HEK293 (cell line): ENCODE measurements around the gene CCK.

ENCODE experiments used
- CTCF ChIA-PET: fragments of 350-600 bp; formaldehyde crosslinking; extraction: SDS; loops from one replicate; lab custom pipeline; 2021; ENCODE audit warnings: antibody characterized with exemption; lab: Yijun Ruan, JAX
- POLR2A ChIA-PET: fragments of 300-600 bp; formaldehyde crosslinking; extraction: SDS; loops from one replicate; lab custom pipeline; 2020; ENCODE audit warnings: antibody characterized with exemption, inconsistent platforms; lab: Yijun Ruan, JAX
- H3K27ac ChIP-seq: fragments of 200-500 bp; sonication (Bioruptor generic); 2 replicates; pipeline ENCODE4 v1.5.1; 2014; ENCODE audit warnings: low read depth, low read length, control low read depth, inconsistent platforms; ENCODE audit errors: extremely low read depth
- H3K36me3 ChIP-seq, 2 experiments: fragments of 200-500 bp in 1 of 2; sonication (Bioruptor generic) in 1 of 2; 1 replicate in 1 of 2; 2 replicates in 1 of 2; pipeline ENCODE4 v1.5.1; 2014 to 2017; ENCODE audit warnings: inconsistent platforms in 2 of 2, low read length in 2 of 2; ENCODE audit not compliant: control insufficient read depth in 2 of 2, insufficient read depth in 1 of 2
- H3K4me1 ChIP-seq: fragments of 200-500 bp; sonication (Bioruptor generic); 2 replicates; pipeline ENCODE4 v1.5.1; 2014; ENCODE audit warnings: mild to moderate bottlenecking, low read length, inconsistent platforms; ENCODE audit not compliant: control insufficient read depth, insufficient read depth
- H3K4me3 ChIP-seq: 2 replicates; pipeline ENCODE4 v1.5.1; 2011; ENCODE audit warnings: low read depth, mild to moderate bottlenecking, control low read depth, low read length, moderate library complexity
- H3K9me3 ChIP-seq: fragments of 200-500 bp; sonication (Bioruptor generic); 2 replicates; pipeline ENCODE4 v1.5.1; 2014; ENCODE audit warnings: low read depth, low read length, inconsistent platforms; ENCODE audit not compliant: control insufficient read depth, insufficient read depth
- BCL11A ChIP-seq: fragments of 450-650 bp; formaldehyde crosslinking; IDR thresholded peaks from 2 replicates; pipeline ENCODE4 v1.5.1; 2016; ENCODE audit warnings: low read depth, missing biosample characterization, missing genetic modification characterization
- EGR2 ChIP-seq: fragments of 450-650 bp; formaldehyde crosslinking; IDR thresholded peaks from 2 replicates; pipeline ENCODE4 v1.5.1; 2016; ENCODE audit warnings: low read depth, missing biosample characterization, missing genetic modification characterization
- GLI4 ChIP-seq: fragments of 450-650 bp; formaldehyde crosslinking; IDR thresholded peaks from 2 replicates; pipeline ENCODE4 v1.5.1; 2016; ENCODE audit warnings: missing biosample characterization, missing genetic modification characterization
- KLF10 ChIP-seq: fragments of 450-650 bp; IDR thresholded peaks from 2 replicates; pipeline ENCODE4 v1.5.1; 2018; ENCODE audit warnings: missing biosample characterization, mild to moderate bottlenecking, missing genetic modification characterization
- KLF8 ChIP-seq: fragments of 450-650 bp; formaldehyde crosslinking; IDR thresholded peaks from 2 replicates; pipeline ENCODE4 v1.5.1; 2016; ENCODE audit warnings: missing biosample characterization, missing genetic modification characterization
- MEIS1 ChIP-seq: sonication (generic); formaldehyde crosslinking; IDR thresholded peaks from 2 replicates; pipeline ENCODE4 v1.8.1; 2022; ENCODE audit warnings: missing genetic modification reagents, mild to moderate bottlenecking, borderline replicate concordance
- MZF1 ChIP-seq: fragments of 450-650 bp; formaldehyde crosslinking; IDR thresholded peaks from 2 replicates; pipeline ENCODE4 v1.5.1; 2017; ENCODE audit warnings: missing biosample characterization, missing genetic modification characterization, borderline replicate concordance
- PRDM1 ChIP-seq: fragments of 450-650 bp; formaldehyde crosslinking; IDR thresholded peaks from 2 replicates; pipeline ENCODE4; 2016; ENCODE audit warnings: missing biosample characterization, missing genetic modification characterization
- TRIM28 ChIP-seq: IDR thresholded peaks from 2 replicates; pipeline ENCODE4 v1.6.1; 2011; ENCODE audit warnings: low read length, control low read depth, borderline replicate concordance
- YY2 ChIP-seq: fragments of 450-650 bp; formaldehyde crosslinking; IDR thresholded peaks from 2 replicates; pipeline ENCODE4 v1.5.1; 2016; ENCODE audit warnings: missing biosample characterization, missing genetic modification characterization
- ZNF184 ChIP-seq: fragments of 450-650 bp; IDR thresholded peaks from 2 replicates; pipeline ENCODE4 v1.5.1; 2018; ENCODE audit warnings: missing biosample characterization, mild to moderate bottlenecking, missing genetic modification characterization
- ZNF221 ChIP-seq: fragments of 450-650 bp; formaldehyde crosslinking; IDR thresholded peaks from 2 replicates; pipeline ENCODE4 v1.5.1; 2017; ENCODE audit warnings: missing biosample characterization, missing genetic modification characterization, borderline replicate concordance
- ZNF248 ChIP-seq: fragments of 450-650 bp; formaldehyde crosslinking; IDR thresholded peaks from 2 replicates; pipeline ENCODE4 v1.5.1; 2017; ENCODE audit warnings: missing biosample characterization, missing genetic modification characterization
- ZNF324 ChIP-seq: fragments of 450-650 bp; formaldehyde crosslinking; IDR thresholded peaks from 2 replicates; pipeline ENCODE4 v1.5.1; 2016; ENCODE audit warnings: missing biosample characterization, missing genetic modification characterization
- ZNF350 ChIP-seq: fragments of 450-650 bp; formaldehyde crosslinking; IDR thresholded peaks from 2 replicates; pipeline ENCODE4 v1.5.0; 2017; ENCODE audit warnings: missing biosample characterization, mild to moderate bottlenecking, missing genetic modification characterization
- ZNF404 ChIP-seq: fragments of 450-650 bp; formaldehyde crosslinking; IDR thresholded peaks from 2 replicates; pipeline ENCODE4 v1.5.1; 2017; ENCODE audit warnings: missing biosample characterization, missing genetic modification characterization
- ZNF621 ChIP-seq: fragments of 450-650 bp; formaldehyde crosslinking; IDR thresholded peaks from 2 replicates; pipeline ENCODE4 v1.5.1; 2017; ENCODE audit warnings: missing biosample characterization, missing genetic modification characterization
- ZNF837 ChIP-seq: fragments of 450-650 bp; formaldehyde crosslinking; IDR thresholded peaks from 2 replicates; pipeline ENCODE4 v1.5.1; 2016; ENCODE audit warnings: missing biosample characterization, missing genetic modification characterization
- ZXDB ChIP-seq: fragments of 450-650 bp; formaldehyde crosslinking; IDR thresholded peaks from 2 replicates; pipeline ENCODE4 v1.5.1; 2016; ENCODE audit warnings: missing biosample characterization, missing genetic modification characterization
- TF ChIP-seq, protein P1 (sequence below): fragments of 450-650 bp; formaldehyde crosslinking; IDR thresholded peaks from 2 replicates; pipeline ENCODE4 v1.5.1; 2016; ENCODE audit warnings: missing biosample characterization, missing genetic modification characterization
- TF ChIP-seq, protein P2 (sequence below): fragments of 450-650 bp; formaldehyde crosslinking; IDR thresholded peaks from 2 replicates; pipeline ENCODE4 v1.5.1; 2016; ENCODE audit warnings: missing biosample characterization, missing genetic modification characterization
- TF ChIP-seq, protein P3 (sequence below): fragments of 450-650 bp; formaldehyde crosslinking; IDR thresholded peaks from 2 replicates; pipeline ENCODE4 v1.5.1; 2017; ENCODE audit warnings: missing biosample characterization, missing genetic modification characterization
- TF ChIP-seq, protein P4 (sequence below): fragments of 450-650 bp; formaldehyde crosslinking; IDR thresholded peaks from 2 replicates; pipeline ENCODE4 v1.5.0; 2017; ENCODE audit warnings: missing biosample characterization, missing genetic modification characterization, borderline replicate concordance
- TF ChIP-seq, protein P5 (sequence below): fragments of 450-650 bp; formaldehyde crosslinking; IDR thresholded peaks from 2 replicates; pipeline ENCODE4 v1.5.1; 2016; ENCODE audit warnings: missing biosample characterization, missing genetic modification characterization

The CCK gene

DNA sequence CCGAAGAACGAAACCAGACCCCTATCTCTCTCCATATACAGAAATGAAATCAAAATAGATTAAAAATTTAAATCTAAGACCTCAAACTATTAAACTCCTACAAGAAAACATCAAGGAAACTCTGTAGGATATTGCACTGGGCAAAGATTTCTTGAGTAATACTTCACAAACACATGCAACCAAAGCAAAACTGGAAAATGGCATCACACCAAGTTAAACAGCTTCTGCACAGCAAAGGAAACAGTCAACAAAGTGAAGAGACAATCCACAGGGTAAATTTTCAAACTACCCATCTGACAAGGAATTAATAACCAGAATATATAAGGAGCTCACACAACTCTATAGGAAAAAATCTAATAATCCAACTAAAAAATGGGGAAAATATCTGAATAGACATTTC, 29.4 kb downstream of the CCK start (continued):
- TF ChIP-seq, protein P1, sequence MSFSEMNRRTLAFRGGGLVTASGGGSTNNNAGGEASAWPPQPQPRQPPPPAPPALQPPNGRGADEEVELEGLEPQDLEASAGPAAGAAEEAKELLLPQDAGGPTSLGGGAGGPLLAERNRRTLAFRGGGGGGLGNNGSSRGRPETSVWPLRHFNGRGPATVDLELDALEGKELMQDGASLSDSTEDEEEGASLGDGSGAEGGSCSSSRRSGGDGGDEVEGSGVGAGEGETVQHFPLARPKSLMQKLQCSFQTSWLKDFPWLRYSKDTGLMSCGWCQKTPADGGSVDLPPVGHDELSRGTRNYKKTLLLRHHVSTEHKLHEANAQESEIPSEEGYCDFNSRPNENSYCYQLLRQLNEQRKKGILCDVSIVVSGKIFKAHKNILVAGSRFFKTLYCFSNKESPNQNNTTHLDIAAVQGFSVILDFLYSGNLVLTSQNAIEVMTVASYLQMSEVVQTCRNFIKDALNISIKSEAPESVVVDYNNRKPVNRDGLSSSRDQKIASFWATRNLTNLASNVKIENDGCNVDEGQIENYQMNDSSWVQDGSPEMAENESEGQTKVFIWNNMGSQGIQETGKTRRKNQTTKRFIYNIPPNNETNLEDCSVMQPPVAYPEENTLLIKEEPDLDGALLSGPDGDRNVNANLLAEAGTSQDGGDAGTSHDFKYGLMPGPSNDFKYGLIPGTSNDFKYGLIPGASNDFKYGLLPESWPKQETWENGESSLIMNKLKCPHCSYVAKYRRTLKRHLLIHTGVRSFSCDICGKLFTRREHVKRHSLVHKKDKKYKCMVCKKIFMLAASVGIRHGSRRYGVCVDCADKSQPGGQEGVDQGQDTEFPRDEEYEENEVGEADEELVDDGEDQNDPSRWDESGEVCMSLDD, result no peak
- no peak for TF ChIP-seq ZNF837
- no peak for TF ChIP-seq ZXDB (tag by site-specific recombination)
- no peak for TF ChIP-seq PRDM1 (tag by site-specific recombination)
- TF ChIP-seq, protein P2, sequence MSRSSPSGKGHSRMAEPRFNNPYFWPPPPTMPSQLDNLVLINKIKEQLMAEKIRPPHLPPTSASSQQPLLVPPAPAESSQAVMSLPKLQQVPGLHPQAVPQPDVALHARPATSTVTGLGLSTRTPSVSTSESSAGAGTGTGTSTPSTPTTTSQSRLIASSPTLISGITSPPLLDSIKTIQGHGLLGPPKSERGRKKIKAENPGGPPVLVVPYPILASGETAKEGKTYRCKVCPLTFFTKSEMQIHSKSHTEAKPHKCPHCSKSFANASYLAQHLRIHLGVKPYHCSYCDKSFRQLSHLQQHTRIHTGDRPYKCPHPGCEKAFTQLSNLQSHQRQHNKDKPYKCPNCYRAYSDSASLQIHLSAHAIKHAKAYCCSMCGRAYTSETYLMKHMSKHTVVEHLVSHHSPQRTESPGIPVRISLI, result no peak

DNA sequence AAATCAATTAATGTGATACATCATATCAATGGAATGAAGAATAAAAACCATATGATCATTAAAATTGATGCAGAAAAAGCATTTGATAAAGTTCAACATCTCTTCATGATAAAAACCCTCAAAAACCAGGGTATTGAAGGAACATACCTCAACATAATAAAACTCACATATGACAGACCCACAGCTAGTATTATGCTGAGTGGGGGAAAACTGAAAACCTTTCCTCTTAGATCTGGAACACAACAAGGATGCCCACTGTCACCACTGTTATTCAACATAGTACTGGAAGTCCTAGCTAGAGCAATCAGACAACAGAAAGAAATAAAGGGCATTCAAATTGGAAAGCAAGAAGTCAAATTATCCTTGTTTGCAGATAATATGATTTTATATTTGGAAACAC, 30.5 kb downstream of the CCK start:
- H3K36me3 ChIP-seq, result no peaks in the 10 kb centered on the region
- no peak overlapping the region for H3K4me3 ChIP-seq
- no peak overlapping the region for H3K27ac ChIP-seq
- H3K9me3 ChIP-seq, result no peaks in the 10 kb centered on the region
- CTCF ChIA-PET, result interaction anchor here (0.6 kb wide), 2 partner anchors 47 to 116 kb away, joined by 4 to 6 read pairs; no protein-coding TSS in a partner anchor
- POLR2A ChIA-PET, result no interaction called here
- no peaks in the 10 kb centered on the region for H3K4me1 ChIP-seq
- TF ChIP-seq ZNF221 (tag by site-specific recombination) (no peak), MEIS1 (CRISPR knock-in tag) (no peak), ZNF621 (tag by site-specific recombination) (no peak), ZNF248 (tag by site-specific recombination) (no peak), ZNF350 (tag by site-specific recombination) (no peak), KLF10 (tag by site-specific recombination) (no peak), MZF1 (tag by site-specific recombination) (no peak)

DNA sequence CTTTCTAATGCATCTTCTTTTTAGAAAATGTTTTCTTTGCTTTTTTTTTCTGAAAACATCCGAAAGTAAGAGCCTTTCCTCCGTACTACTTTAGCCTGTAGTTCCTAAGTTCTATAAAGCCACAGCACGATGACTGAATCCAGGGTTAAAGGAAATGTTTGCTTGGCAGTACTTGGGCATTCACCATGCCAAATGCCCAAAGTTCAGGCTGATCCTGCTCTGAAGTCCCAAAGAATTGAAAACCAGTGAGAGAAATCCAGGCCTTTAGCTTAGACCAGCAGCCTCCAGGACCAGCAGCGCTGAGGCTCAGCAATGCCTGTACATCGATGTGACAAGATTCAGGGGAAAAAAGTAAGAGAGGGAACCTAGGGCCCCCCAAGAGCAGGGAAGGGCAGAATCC, 35.1 kb downstream of the CCK start:
- H3K4me1 ChIP-seq, result no peaks in the 10 kb centered on the region
- ChIA-PET POLR2A (no interaction called here), CTCF (interaction anchor here (0.7 to 1.7 kb wide), 3 partner anchors 16 to 211 kb away, joined by 3 to 7 read pairs (median 4); no protein-coding TSS in a partner anchor)
- H3K27ac ChIP-seq, result no peak overlapping the region
- TF ChIP-seq, protein P3, sequence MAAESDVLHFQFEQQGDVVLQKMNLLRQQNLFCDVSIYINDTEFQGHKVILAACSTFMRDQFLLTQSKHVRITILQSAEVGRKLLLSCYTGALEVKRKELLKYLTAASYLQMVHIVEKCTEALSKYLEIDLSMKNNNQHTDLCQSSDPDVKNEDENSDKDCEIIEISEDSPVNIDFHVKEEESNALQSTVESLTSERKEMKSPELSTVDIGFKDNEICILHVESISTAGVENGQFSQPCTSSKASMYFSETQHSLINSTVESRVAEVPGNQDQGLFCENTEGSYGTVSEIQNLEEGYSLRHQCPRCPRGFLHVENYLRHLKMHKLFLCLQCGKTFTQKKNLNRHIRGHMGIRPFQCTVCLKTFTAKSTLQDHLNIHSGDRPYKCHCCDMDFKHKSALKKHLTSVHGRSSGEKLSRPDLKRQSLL (tag by site-specific recombination), result no peak
- TF ChIP-seq GLI4 (tag by site-specific recombination), result no peak
- TF ChIP-seq, protein P4, sequence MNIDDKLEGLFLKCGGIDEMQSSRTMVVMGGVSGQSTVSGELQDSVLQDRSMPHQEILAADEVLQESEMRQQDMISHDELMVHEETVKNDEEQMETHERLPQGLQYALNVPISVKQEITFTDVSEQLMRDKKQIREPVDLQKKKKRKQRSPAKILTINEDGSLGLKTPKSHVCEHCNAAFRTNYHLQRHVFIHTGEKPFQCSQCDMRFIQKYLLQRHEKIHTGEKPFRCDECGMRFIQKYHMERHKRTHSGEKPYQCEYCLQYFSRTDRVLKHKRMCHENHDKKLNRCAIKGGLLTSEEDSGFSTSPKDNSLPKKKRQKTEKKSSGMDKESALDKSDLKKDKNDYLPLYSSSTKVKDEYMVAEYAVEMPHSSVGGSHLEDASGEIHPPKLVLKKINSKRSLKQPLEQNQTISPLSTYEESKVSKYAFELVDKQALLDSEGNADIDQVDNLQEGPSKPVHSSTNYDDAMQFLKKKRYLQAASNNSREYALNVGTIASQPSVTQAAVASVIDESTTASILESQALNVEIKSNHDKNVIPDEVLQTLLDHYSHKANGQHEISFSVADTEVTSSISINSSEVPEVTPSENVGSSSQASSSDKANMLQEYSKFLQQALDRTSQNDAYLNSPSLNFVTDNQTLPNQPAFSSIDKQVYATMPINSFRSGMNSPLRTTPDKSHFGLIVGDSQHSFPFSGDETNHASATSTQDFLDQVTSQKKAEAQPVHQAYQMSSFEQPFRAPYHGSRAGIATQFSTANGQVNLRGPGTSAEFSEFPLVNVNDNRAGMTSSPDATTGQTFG (tag by site-specific recombination), result no peak
- no peak for TF ChIP-seq ZNF324 (tag by site-specific recombination)
- TF ChIP-seq TRIM28, result no peak
- no peak for TF ChIP-seq BCL11A
- TF ChIP-seq KLF8 (tag by site-specific recombination), result no peak
- no peak for TF ChIP-seq YY2 (tag by site-specific recombination)
- no peak for TF ChIP-seq ZNF184 (tag by site-specific recombination)
- TF ChIP-seq ZNF404 (tag by site-specific recombination), result no peak
- no peak for TF ChIP-seq EGR2 (tag by site-specific recombination)
- TF ChIP-seq, protein P5, sequence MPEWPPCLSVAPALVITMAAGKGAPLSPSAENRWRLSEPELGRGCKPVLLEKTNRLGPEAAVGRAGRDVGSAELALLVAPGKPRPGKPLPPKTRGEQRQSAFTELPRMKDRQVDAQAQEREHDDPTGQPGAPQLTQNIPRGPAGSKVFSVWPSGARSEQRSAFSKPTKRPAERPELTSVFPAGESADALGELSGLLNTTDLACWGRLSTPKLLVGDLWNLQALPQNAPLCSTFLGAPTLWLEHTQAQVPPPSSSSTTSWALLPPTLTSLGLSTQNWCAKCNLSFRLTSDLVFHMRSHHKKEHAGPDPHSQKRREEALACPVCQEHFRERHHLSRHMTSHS (tag by site-specific recombination), result no peak
- no peaks in the 10 kb centered on the region for H3K36me3 ChIP-seq
- H3K4me3 ChIP-seq, result no peak overlapping the region
- H3K9me3 ChIP-seq, result no peaks in the 10 kb centered on the region
